Panc1 (cell line): ENCODE data around the gene UBE2K. TPM values are rescaled to one million over a fixed set of nuclear protein-coding genes. Genes with fewer than 3 reads are reported as not detected.

Experiments
- ATAC-seq: fragments of 200-7000 bp; cut with Tn5 transposase; 2 replicates; pipeline ENCODE4 v1.9.1; 2020; ENCODE audit warnings: mild to moderate bottlenecking, moderate library complexity
- BruUV-seq: library from RNA; stranded (reverse); fragments of 400-500 nt; replicated peaks from 2 replicates; lab custom pipeline; 2021; lab: Mats Ljungman, UMichigan
- CTCF ChIA-PET: fragments of 300-600 bp; sonication (Branson Sonifier 250); formaldehyde crosslinking; loops from one replicate; lab custom pipeline; 2022; ENCODE audit warnings: antibody characterized with exemption; lab: Charles Lee
- POLR2A ChIA-PET: fragments of 300-600 bp; sonication (Branson Sonifier 250); formaldehyde crosslinking; loops from one replicate; lab custom pipeline; 2022; ENCODE audit warnings: antibody characterized with exemption; lab: Charles Lee
- DNase-seq: peaks from one replicate; pipeline ENCODE4 v3.0.0-alpha.2; 2010; ENCODE audit warnings: low read depth, low spot score
- H3K27ac ChIP-seq: 2 replicates; pipeline ENCODE4 v1.5.1; 2011; ENCODE audit warnings: mild to moderate bottlenecking, low read length, inconsistent platforms
- H3K27me3 ChIP-seq: fragments of 200-500 bp; sonication (Bioruptor generic); 2 replicates; pipeline ENCODE4 v1.6.0; 2014; ENCODE audit warnings: low read length, inconsistent platforms; ENCODE audit not compliant: control insufficient read depth, insufficient read depth
- H3K36me3 ChIP-seq: fragments of 200-500 bp; sonication (Bioruptor generic); 2 replicates; pipeline ENCODE4 v1.5.1; 2014; ENCODE audit warnings: inconsistent platforms, mild to moderate bottlenecking, low read length, moderate library complexity; ENCODE audit not compliant: control insufficient read depth, insufficient read depth
- H3K4me1 ChIP-seq: 2 replicates; pipeline ENCODE4 v1.5.1; 2011; ENCODE audit warnings: inconsistent platforms, mild to moderate bottlenecking, low read length, moderate library complexity; ENCODE audit not compliant: control insufficient read depth, insufficient read depth
- H3K4me3 ChIP-seq, 2 experiments: 2 replicates each; pipeline ENCODE4 v1.5.1; 2011 to 2012; ENCODE audit warnings: low read depth in 2 of 2, low read length in 2 of 2, mild to moderate bottlenecking in 2 of 2, inconsistent platforms in 1 of 2, moderate library complexity in 1 of 2
- H3K9me3 ChIP-seq: fragments of 200-500 bp; sonication (Bioruptor generic); 2 replicates; pipeline ENCODE4 v1.5.1; 2014; ENCODE audit warnings: low read depth, mild to moderate bottlenecking, inconsistent platforms, low read length, moderate library complexity; ENCODE audit not compliant: control insufficient read depth, insufficient read depth
- POLR2AphosphoS5 ChIP-seq: IDR thresholded peaks from 2 replicates; pipeline ENCODE4 v1.6.1; 2012; ENCODE audit warnings: mild to moderate bottlenecking, low read depth, low read length, moderate library complexity
- SIN3A ChIP-seq: IDR thresholded peaks from 2 replicates; pipeline ENCODE4 v1.6.1; 2012; ENCODE audit warnings: low read depth, mild to moderate bottlenecking, low read length, moderate library complexity, borderline replicate concordance; ENCODE audit not compliant: insufficient read depth
- TCF7L2 ChIP-seq: IDR thresholded peaks from 2 replicates; pipeline ENCODE4 v1.6.1; 2011; ENCODE audit warnings: mild to moderate bottlenecking, low read depth, low read length, inconsistent platforms
- in situ Hi-C: cut with HindIII; loops from 2 replicates; pipeline ENCODE4 v1.10.0; 2016; ENCODE audit warnings: low sequenced_read_pairs, low pct_unique_long_range_greater_than_20kb
- intact Hi-C: fragments of 100-400 bp; cut with micrococcal nuclease; formaldehyde crosslinking; loops from one replicate; pipeline ENCODE4 v1.10.0; 2022; ENCODE audit not compliant: unreplicated experiment
- total RNA-seq: library from RNA; stranded (reverse); gene quantifications from one replicate; pipeline ENCODE4 v1.2.1, GENCODE V29; 2021; ENCODE audit not compliant: unreplicated experiment
- TF ChIP-seq, protein P1 (sequence below), 2 experiments: IDR thresholded peaks; 2 replicates each; pipeline ENCODE4 v1.6.1; 2011 to 2012; ENCODE audit warnings: low read depth in 2 of 2, control low read depth in 1 of 2, low read length in 1 of 2, mild to moderate bottlenecking in 1 of 2, moderate library complexity in 1 of 2; ENCODE audit not compliant: insufficient read depth in 1 of 2
- TF ChIP-seq, protein P2 (sequence below): fragments of 450-650 bp; IDR thresholded peaks from 2 replicates; pipeline ENCODE4 v1.5.1; 2017; ENCODE audit warnings: mild to moderate bottlenecking

Gene UBE2K
- total RNA-seq, 1 experiment from 2014 or later = 84.1 TPM

DNA sequence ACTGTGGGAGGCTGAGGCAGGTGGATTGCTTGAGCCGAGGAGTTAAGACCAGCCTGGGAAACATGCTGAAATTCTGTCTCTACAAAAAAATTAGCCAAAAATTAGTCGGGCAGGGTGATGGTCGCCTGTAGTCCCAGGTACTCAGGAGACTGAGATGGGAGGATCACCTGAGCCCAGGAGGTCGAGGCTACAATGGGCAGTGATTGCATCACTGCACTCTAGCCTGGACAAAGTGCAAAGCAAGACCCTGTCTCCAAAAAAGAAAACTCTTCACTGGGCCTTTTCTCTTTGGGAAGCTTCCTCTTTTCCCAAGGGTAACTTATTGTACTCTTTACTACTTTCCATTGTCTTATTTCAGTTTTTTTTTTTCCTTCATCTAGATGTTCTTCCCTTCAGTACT lies 88.9 kb downstream of the UBE2K start:
- no peaks in the 10 kb centered on the region for H3K9me3 ChIP-seq
- ChIA-PET POLR2A (no interaction called here), CTCF (no interaction called here)
- no peak overlapping the region for H3K27ac ChIP-seq
- TF ChIP-seq TCF7L2 = no peak
- TF ChIP-seq SIN3A = no peak
- TF ChIP-seq, protein P1, sequence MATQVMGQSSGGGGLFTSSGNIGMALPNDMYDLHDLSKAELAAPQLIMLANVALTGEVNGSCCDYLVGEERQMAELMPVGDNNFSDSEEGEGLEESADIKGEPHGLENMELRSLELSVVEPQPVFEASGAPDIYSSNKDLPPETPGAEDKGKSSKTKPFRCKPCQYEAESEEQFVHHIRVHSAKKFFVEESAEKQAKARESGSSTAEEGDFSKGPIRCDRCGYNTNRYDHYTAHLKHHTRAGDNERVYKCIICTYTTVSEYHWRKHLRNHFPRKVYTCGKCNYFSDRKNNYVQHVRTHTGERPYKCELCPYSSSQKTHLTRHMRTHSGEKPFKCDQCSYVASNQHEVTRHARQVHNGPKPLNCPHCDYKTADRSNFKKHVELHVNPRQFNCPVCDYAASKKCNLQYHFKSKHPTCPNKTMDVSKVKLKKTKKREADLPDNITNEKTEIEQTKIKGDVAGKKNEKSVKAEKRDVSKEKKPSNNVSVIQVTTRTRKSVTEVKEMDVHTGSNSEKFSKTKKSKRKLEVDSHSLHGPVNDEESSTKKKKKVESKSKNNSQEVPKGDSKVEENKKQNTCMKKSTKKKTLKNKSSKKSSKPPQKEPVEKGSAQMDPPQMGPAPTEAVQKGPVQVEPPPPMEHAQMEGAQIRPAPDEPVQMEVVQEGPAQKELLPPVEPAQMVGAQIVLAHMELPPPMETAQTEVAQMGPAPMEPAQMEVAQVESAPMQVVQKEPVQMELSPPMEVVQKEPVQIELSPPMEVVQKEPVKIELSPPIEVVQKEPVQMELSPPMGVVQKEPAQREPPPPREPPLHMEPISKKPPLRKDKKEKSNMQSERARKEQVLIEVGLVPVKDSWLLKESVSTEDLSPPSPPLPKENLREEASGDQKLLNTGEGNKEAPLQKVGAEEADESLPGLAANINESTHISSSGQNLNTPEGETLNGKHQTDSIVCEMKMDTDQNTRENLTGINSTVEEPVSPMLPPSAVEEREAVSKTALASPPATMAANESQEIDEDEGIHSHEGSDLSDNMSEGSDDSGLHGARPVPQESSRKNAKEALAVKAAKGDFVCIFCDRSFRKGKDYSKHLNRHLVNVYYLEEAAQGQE (IDR thresholded peaks at IDR 0.05; ENCODE audit: insufficient read depth in 1 of 2, low read depth in 2 of 2, low read length in 1 of 2) = no peak
- no peak for TF ChIP-seq POLR2AphosphoS5
- TF ChIP-seq, protein P2, sequence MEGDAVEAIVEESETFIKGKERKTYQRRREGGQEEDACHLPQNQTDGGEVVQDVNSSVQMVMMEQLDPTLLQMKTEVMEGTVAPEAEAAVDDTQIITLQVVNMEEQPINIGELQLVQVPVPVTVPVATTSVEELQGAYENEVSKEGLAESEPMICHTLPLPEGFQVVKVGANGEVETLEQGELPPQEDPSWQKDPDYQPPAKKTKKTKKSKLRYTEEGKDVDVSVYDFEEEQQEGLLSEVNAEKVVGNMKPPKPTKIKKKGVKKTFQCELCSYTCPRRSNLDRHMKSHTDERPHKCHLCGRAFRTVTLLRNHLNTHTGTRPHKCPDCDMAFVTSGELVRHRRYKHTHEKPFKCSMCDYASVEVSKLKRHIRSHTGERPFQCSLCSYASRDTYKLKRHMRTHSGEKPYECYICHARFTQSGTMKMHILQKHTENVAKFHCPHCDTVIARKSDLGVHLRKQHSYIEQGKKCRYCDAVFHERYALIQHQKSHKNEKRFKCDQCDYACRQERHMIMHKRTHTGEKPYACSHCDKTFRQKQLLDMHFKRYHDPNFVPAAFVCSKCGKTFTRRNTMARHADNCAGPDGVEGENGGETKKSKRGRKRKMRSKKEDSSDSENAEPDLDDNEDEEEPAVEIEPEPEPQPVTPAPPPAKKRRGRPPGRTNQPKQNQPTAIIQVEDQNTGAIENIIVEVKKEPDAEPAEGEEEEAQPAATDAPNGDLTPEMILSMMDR = no peak
- BruUV-seq = no TSS peak
- ATAC-seq = no peak
- no peaks in the 10 kb centered on the region for H3K4me1 ChIP-seq
- intact Hi-C loops (no loop called here), in situ Hi-C loops (no loop called here)
- H3K4me3 ChIP-seq = no peak overlapping the region
- H3K27me3 ChIP-seq = no peaks in the 10 kb centered on the region
- DNase-seq = no peak
- H3K36me3 ChIP-seq = no peaks in the 10 kb centered on the region

DNA sequence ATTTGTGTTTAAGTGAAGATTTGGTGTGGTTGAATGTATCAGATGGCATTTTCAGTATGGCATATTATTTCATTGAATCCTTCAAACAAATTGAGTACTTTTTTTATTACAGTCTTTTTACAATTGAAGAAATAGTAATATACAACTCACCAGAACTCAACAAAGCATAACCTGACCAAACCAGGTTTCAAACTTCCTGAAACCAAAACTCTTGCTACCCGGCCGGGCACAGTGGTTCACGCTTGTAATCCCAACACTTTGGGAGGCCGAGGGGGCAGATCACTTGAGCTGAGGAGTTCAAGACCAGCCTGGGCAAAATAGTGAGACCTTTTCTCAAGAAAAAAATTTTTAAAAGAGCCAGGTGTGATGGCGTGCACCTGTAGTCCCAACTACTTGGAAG lies 94.2 kb downstream of the UBE2K start:
- TF ChIP-seq, protein P1 (IDR thresholded peaks at IDR 0.05; ENCODE audit: insufficient read depth in 1 of 2, low read depth in 2 of 2, low read length in 1 of 2) = no peak
- no peak for TF ChIP-seq POLR2AphosphoS5
- no peak for TF ChIP-seq TCF7L2
- TF ChIP-seq SIN3A = no peak
- TF ChIP-seq, protein P2 = no peak
- ChIA-PET POLR2A (no interaction called here), CTCF (no interaction called here)
- in situ Hi-C loops (no loop called here), intact Hi-C loops (no loop called here)
- BruUV-seq = no TSS peak
- no peaks in the 10 kb centered on the region for H3K4me1 ChIP-seq
- no peaks in the 10 kb centered on the region for H3K27me3 ChIP-seq
- no peak for DNase-seq
- H3K36me3 ChIP-seq = no peaks in the 10 kb centered on the region
- H3K4me3 ChIP-seq = no peak overlapping the region
- no peaks in the 10 kb centered on the region for H3K9me3 ChIP-seq
- H3K27ac ChIP-seq = no peak overlapping the region
- no peak for ATAC-seq
